K562 (cell line): ENCODE data around the gene VMP1. TPM values are rescaled to one million over a fixed set of nuclear protein-coding genes. Genes with fewer than 3 reads are reported as not detected.

Source experiments
- E4F1 ChIP-seq: fragments of 250-450 bp; sonication (Bioruptor Pico); IDR thresholded peaks from 2 replicates; pipeline ENCODE4 v1.5.0; 2021; ENCODE audit warnings: mild to moderate bottlenecking, borderline replicate concordance
- GABPA ChIP-seq: fragments of 200-800 bp; sonication (Bioruptor generic); conservative IDR thresholded peaks from 2 replicates; pipeline ENCODE4 v1.6.1; 2016; ENCODE audit warnings: low read depth, missing genetic modification characterization, missing compliant biosample characterization
- GATAD2B ChIP-seq: fragments of 450-650 bp; IDR thresholded peaks from 2 replicates; pipeline ENCODE4 v1.6.1; 2017; ENCODE audit warnings: mild to moderate bottlenecking, borderline replicate concordance
- GTF2B ChIP-seq: IDR thresholded peaks from 2 replicates; pipeline ENCODE4 v1.6.1; 2011; ENCODE audit not compliant: insufficient read length; ENCODE audit errors: extremely low read depth
- ILK ChIP-seq: fragments of 450-650 bp; IDR thresholded peaks from 2 replicates; pipeline ENCODE4 v1.6.1; 2016; ENCODE audit warnings: missing genetic modification characterization, low read depth, mild to moderate bottlenecking, missing compliant biosample characterization, moderate library complexity, borderline replicate concordance
- MEF2D ChIP-seq: conservative IDR thresholded peaks from 2 replicates; pipeline ENCODE4 v1.6.1; 2016; ENCODE audit warnings: low read depth, missing genetic modification characterization, missing compliant biosample characterization
- MEIS2 ChIP-seq: fragments of 450-650 bp; IDR thresholded peaks from 2 replicates; pipeline ENCODE4 v1.6.1; 2014; ENCODE audit warnings: mild to moderate bottlenecking; ENCODE audit not compliant: partially characterized antibody
- POLR2H ChIP-seq: IDR thresholded peaks from 2 replicates; pipeline ENCODE4 v1.6.1; 2016; ENCODE audit warnings: missing genetic modification characterization, low read depth, mild to moderate bottlenecking, control low read depth, missing compliant biosample characterization, moderate library complexity
- PTTG1 ChIP-seq: fragments of 450-650 bp; IDR thresholded peaks from 2 replicates; pipeline ENCODE4 v1.6.1; 2016; ENCODE audit warnings: low read depth, mild to moderate bottlenecking, missing genetic modification characterization, missing compliant biosample characterization
- SAFB ChIP-seq: fragments of 200-400 bp; formaldehyde crosslinking; IDR thresholded peaks from 2 replicates; pipeline ENCODE4 v1.6.1; 2017; ENCODE audit warnings: low read depth, low read length, borderline replicate concordance
- TRIM24 ChIP-seq, 2 experiments: fragments of 450-650 bp; IDR thresholded peaks; 2 replicates each; pipeline ENCODE4 v1.6.1; 2016
- ZNF695 ChIP-seq: fragments of 450-650 bp; formaldehyde crosslinking; IDR thresholded peaks from 2 replicates; pipeline ENCODE4 v1.4.0; 2020; ENCODE audit warnings: mild to moderate bottlenecking, moderate library complexity
- polyA plus RNA-seq, 8 experiments: library from polyadenylated mRNA; depleted of rRNA in 4 of 8; stranded (reverse) in 5 of 8; unstranded in 3 of 8; fragments of >200 nt; fragmentation: Nextera tagmentation in 2 of 8; fragmentation: Illumina TruSeq in 1 of 8; extraction: Ambion mirVana in 2 of 8; extraction: Trizol in 1 of 8; gene quantifications; 2 replicates each; pipeline versions ENCODE4 v1.2.1 to v1.2.3, GENCODE V29; 2011 to 2014; ENCODE audit warnings: inconsistent platforms in 1 of 8, missing spikeins in 1 of 8
- total RNA-seq, 7 experiments: library from RNA; depleted of rRNA in 6 of 7; stranded (reverse); fragments of >200 nt in 6 of 7; fragmentation: Illumina TruSeq in 2 of 7; extraction: Trizol in 2 of 7; gene quantifications; 2 replicates each; pipeline versions ENCODE4 v1.2.1 to v1.2.3, GENCODE V29; 2011 to 2021; ENCODE audit warnings: low replicate concordance in 1 of 7
- TF ChIP-seq, protein P1 (sequence below), 2 experiments: fragments of 450-650 bp; IDR thresholded peaks; 2 replicates each; pipeline ENCODE4 v1.6.1; 2016; ENCODE audit warnings: mild to moderate bottlenecking in 2 of 2, borderline replicate concordance in 1 of 2, low read depth in 1 of 2, moderate library complexity in 1 of 2

Gene VMP1
- total and polyA plus RNA-seq, 9 of the 15 experiments (the other 6 are each of a cell fraction or from before 2014, with no cell fraction given) = 123 to 304 (median 151) TPM

DNA sequence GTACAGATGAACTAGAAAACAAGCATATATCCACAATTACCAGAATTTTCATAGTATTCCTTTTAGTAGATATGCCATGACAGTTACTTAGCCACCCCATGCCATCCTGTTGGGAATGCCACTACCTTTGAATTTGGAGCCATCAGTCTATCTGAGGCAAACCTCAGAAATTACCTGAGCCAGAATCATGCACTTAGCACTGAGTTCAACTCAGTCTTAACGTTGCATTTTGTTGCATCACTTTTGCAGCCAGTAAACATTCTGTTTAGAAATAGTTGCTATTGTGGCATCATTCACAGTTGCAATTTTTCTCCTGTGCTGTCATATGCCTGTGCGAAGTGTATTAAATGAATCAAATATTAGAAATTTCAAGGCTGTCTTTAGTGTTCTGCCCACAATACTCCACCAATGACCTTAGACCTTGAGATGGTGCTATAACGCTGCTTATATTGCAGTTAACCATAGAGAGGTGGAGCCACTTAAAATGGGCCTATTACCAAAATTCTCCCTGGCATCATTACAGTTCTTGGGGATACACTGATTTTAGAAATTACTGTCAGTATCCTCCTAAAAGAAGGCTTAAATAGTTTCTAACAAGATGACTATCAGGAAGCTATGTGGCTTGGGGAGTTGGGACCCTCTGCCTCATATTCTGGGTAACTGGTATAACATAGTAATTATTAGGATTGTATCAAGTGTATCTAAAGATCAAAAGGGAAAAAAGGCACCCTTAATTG lies 11.3 kb upstream of the VMP1 start (continued):
- TF ChIP-seq, protein P1, sequence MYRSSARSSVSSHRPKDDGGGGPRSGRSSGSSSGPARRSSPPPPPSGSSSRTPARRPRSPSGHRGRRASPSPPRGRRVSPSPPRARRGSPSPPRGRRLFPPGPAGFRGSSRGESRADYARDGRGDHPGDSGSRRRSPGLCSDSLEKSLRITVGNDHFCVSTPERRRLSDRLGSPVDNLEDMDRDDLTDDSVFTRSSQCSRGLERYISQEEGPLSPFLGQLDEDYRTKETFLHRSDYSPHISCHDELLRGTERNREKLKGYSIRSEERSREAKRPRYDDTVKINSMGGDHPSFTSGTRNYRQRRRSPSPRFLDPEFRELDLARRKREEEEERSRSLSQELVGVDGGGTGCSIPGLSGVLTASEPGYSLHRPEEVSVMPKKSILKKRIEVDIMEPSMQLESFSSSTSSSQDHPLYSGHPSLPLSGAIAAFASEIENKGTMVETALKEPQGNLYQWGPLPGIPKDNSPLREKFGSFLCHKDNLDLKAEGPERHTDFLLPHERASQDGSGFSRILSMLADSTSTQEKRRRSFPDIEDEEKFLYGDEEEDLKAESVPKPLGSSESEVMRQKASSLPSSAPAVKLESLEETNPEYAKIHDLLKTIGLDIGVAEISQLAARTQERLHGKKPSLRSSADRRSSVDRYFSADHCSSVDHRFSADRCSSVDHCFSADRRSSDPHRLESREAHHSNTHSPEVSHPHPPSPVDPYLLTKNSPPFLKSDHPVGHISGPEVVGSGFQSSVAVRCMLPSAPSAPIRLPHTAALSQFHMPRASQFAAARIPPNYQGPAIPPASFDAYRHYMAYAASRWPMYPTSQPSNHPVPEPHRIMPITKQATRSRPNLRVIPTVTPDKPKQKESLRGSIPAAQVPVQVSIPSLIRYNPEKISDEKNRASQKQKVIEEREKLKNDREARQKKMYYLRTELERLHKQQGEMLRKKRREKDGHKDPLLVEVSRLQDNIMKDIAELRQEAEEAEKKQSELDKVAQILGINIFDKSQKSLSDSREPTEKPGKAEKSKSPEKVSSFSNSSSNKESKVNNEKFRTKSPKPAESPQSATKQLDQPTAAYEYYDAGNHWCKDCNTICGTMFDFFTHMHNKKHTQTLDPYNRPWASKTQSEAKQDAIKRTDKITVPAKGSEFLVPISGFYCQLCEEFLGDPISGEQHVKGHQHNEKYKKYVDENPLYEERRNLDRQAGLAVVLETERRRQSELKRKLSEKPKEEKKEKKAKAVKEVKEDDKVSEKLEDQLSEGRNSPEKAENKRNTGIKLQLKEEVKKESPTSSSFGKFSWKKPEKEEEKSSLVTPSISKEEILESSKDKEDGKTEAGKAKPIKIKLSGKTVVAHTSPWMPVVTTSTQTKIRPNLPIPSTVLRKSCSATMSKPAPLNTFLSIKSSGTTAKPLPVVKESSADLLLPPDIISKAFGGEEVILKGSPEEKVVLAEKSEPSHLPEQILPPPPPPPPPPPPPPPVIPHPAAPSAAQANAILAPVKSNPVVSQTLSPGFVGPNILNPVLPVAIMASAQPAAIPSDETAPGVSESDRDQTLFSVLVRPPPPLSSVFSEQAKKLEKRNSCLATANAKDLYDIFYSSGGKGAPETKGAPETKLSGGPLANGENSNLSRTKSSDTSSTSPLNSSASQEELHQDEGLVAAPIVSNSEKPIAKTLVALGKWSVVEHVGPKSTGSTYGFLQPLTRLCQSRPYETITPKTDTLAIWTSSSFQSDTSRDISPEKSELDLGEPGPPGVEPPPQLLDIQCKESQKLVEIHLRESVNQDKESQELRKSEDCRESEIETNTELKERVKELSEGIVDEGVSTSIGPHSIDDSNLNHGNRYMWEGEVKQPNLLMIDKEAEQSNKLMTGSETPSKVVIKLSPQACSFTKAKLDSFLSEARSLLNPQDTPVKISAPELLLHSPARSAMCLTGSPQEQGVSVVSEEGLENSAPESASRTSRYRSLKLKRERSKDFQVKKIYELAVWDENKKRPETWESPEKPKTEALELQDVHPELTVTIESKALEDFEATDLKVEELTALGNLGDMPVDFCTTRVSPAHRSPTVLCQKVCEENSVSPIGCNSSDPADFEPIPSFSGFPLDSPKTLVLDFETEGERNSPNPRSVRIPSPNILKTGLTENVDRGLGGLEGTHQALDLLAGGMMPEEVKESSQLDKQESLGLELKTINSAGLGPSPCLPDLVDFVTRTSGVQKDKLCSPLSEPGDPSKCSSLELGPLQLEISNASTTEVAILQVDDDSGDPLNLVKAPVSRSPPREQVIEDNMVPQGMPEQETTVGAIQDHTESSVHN (IDR thresholded peaks at IDR 0.05; ENCODE audit: borderline replicate concordance in 1 of 2, low read depth in 1 of 2) = peak in 1 of 2 experiments; percentile 30; a peak in 1 of 4 replicates
- TF ChIP-seq POLR2H (tag) (peak; percentile 82), ILK (no peak), GATAD2B (no peak), SAFB (no peak), GABPA (tag) (no peak), MEIS2 (peak; percentile 73), GTF2B (no peak), E4F1 (CRISPR knock-in tag) (peak; percentile 45), PTTG1 (tag) (no peak), MEF2D (peak; percentile 55; the same call in 1 of the 2 replicates), TRIM24 (IDR thresholded peaks at IDR 0.05) (peak; percentile 94), ZNF695 (CRISPR knock-in tag) (no peak)
